Small intestine (tissue), 7 donors: ENCODE data around the gene HDDC3. TPM values are rescaled to one million over a fixed set of nuclear protein-coding genes. Genes with fewer than 3 reads are reported as not detected.
"Not testable (repeated sequence)": the region's sequence is repeated elsewhere in the genome, so short reads cannot be mapped to it uniquely, and the experiment has no call there.

Experiments used
- DNase-seq, 2 donors: peaks; one replicate each; pipeline versions ENCODE4 v3.0.0 to v3.0.0-alpha.2; 2013
- FAIRE-seq: peaks from 2 replicates; lab custom pipeline; 2012; peaks lifted over from hg19 to GRCh38; lab: Jason Lieb, UNC
- H3K27ac ChIP-seq, 3 donors: one replicate each; pipeline ENCODE4 v1.5.1; 2013; ENCODE audit warnings: low read length in 2 of 3, mild to moderate bottlenecking in 2 of 3, control low read depth in 1 of 3, inconsistent platforms in 1 of 3, low read depth in 1 of 3, moderate library complexity in 1 of 3
- H3K27me3 ChIP-seq, 3 donors: one replicate each; pipeline ENCODE4 v1.6.1; 2013; ENCODE audit warnings: low read length in 3 of 3, inconsistent platforms in 1 of 3; ENCODE audit not compliant: control insufficient read depth in 3 of 3, insufficient read depth in 3 of 3
- H3K36me3 ChIP-seq, 3 donors: one replicate each; pipeline ENCODE4 v1.6.1; 2013; ENCODE audit warnings: low read length in 3 of 3, inconsistent platforms in 1 of 3, low read depth in 1 of 3, mild to moderate bottlenecking in 1 of 3, moderate library complexity in 1 of 3; ENCODE audit not compliant: control insufficient read depth in 3 of 3, insufficient read depth in 2 of 3
- H3K4me1 ChIP-seq, 3 donors: one replicate each; pipeline ENCODE4 v1.6.1; 2013; ENCODE audit warnings: low read length in 2 of 3, inconsistent platforms in 1 of 3, low read depth in 1 of 3, mild to moderate bottlenecking in 1 of 3, moderate library complexity in 1 of 3; ENCODE audit not compliant: control insufficient read depth in 3 of 3, insufficient read depth in 2 of 3
- H3K4me3 ChIP-seq, 3 donors: one replicate each; pipeline ENCODE4 v1.5.1; 2013; ENCODE audit warnings: low read length in 3 of 3, control low read depth in 1 of 3, inconsistent platforms in 1 of 3, low read depth in 1 of 3, mild to moderate bottlenecking in 1 of 3, moderate library complexity in 1 of 3
- H3K9me3 ChIP-seq, 2 donors: one replicate each; pipeline ENCODE4 v1.6.1; 2013; ENCODE audit warnings: low read depth in 1 of 2, low read length in 1 of 2; ENCODE audit not compliant: control insufficient read depth in 2 of 2, insufficient read depth in 1 of 2
- WGBS, 3 donors: extraction: QIAGEN DNeasy Blood & Tissue Kit; methylation state at CpG; one replicate each; pipeline ENCODE4 v1.1.7; 2013; 5-methylcytosine and 5-hydroxymethylcytosine counted together
- polyA plus RNA-seq, 4 donors: library from polyadenylated mRNA; stranded (reverse) in 3 of 4; unstranded in 1 of 4; fragments of 200-250 nt in 3 of 4; fragments of 120-200 nt in 1 of 4; gene quantifications; one replicate each; pipeline versions ENCODE4 v1.2.1 to v1.2.3, GENCODE V29; 2013
- donor health status: healthy with polysubstance abuse.
- donor health status: control.
- donor health status: control.
- donor health status: Bipolar disorder and iron deficiency.
- donor health status: healthy.

HDDC3 gene
- polyA plus RNA-seq, 4 donors, result 21.1 to 33.0 (median 27.2) TPM

DNA sequence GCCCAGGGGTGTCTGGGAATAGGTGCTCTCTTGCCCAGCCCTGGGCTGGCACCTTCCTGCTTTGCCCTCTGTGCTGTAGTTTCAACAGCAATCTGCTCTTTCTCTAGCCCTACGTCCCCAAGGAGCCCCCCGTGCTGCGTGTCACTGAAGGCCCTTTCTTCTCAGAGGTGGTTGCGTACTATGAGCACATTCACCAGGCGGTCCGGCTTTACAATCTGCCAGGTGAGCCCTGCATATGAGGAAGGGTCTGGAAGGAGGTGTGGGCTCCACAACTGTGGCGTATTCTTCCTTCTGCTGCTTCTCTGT, 19.6 kb downstream of the HDDC3 start:
- Histone ChIP-seq H3K4me1 (no peaks in the 10 kb centered on the region), H3K27ac (no peak overlapping the region), H3K27me3 (no peaks in the 10 kb centered on the region), H3K36me3 (peaks cover 9 to 90% (median 28%) of the 10 kb centered on the region in 3 donors), H3K4me3 (no peak overlapping the region), H3K9me3 (no peaks in the 10 kb centered on the region)
- no peak for FAIRE-seq
- 97% methylated on average over 7 of the region's 7 CpGs for WGBS, 3 donors
- DNase-seq, result no peak

DNA sequence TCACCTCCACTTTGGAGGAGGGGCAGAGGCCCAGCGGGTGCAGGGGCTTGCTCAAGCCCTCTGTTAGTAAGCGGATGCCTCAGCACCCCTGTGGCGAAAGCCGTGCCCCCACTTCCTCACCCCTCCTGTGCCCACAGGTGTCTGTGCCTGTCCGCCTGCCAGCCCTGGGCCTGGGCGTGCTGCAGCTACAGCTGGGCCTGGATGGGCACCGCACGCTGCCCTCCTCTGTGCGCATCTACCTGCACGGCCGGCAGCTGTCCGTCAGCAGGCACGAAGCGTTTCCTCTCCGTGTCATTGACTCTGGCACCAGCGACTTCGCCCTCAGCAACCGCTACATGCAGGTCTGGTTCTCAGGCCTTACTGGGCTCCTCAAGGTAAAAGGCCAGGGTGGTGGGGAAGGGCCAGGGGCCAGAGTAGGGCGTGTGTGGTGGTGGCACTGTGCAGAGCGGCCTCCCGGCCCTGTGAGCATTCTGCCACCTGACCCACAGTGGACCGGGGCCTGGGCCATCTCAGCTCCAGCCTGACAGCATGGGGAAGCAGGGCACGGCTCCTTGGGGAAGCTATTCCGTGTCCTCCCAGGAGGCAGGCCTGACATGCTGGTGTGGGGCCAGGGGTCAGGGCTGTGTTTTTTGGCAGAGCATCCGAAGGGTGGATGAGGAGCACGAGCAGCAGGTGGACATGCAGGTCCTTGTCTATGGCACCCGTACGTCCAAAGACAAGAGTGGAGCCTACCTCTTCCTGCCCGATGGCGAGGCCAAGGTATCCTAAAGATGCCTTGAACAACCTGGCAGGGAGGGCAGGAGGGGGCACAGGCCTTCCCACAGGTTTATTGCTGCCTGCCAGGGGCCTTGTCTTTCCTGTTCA, 20.2 kb downstream of the HDDC3 start:
- H3K4me1 ChIP-seq, result no peaks in the 10 kb centered on the region

DNA sequence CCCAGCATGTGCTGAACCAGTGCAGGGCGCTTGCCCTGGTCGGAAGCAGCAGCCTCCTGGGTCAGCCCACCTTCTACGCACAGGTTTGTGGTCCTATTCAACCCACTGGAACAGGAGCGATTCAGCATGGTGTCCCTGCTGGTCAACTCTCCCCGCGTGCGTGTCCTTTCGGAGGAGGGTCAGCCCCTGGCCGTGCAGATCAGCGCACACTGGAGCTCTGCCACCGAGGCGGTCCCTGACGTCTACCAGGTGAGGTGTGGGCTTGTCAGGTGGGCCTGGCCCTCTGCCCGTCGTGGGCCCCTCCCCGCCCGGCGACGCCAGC, 21.1 kb downstream of the HDDC3 start:
- no peak overlapping the region for H3K27ac ChIP-seq
- no peaks in the 10 kb centered on the region for H3K4me1 ChIP-seq
- no peak overlapping the region for H3K4me3 ChIP-seq
- 90 to 96% (median 91%) methylated on average over 19 of the region's 19 CpGs for WGBS, 3 donors
- H3K27me3 ChIP-seq, result no peaks in the 10 kb centered on the region
- peaks cover 9 to 90% (median 33%) of the 10 kb centered on the region in 3 donors for H3K36me3 ChIP-seq
- DNase-seq, result no peak
- H3K9me3 ChIP-seq, result no peaks in the 10 kb centered on the region
- FAIRE-seq, result no peak

More for the DNA sequence above, 20.2 kb downstream of the HDDC3 start:
- Histone ChIP-seq H3K27ac (no peak overlapping the region), H3K9me3 (no peaks in the 10 kb centered on the region), H3K27me3 (no peaks in the 10 kb centered on the region), H3K36me3 (peaks cover 9 to 90% (median 27%) of the 10 kb centered on the region in 3 donors), H3K4me3 (no peak overlapping the region)
- 94 to 95% (median 95%) methylated on average over 30 of the region's 30 CpGs for WGBS, 3 donors
- no peak for FAIRE-seq
- DNase-seq, result no peak

DNA sequence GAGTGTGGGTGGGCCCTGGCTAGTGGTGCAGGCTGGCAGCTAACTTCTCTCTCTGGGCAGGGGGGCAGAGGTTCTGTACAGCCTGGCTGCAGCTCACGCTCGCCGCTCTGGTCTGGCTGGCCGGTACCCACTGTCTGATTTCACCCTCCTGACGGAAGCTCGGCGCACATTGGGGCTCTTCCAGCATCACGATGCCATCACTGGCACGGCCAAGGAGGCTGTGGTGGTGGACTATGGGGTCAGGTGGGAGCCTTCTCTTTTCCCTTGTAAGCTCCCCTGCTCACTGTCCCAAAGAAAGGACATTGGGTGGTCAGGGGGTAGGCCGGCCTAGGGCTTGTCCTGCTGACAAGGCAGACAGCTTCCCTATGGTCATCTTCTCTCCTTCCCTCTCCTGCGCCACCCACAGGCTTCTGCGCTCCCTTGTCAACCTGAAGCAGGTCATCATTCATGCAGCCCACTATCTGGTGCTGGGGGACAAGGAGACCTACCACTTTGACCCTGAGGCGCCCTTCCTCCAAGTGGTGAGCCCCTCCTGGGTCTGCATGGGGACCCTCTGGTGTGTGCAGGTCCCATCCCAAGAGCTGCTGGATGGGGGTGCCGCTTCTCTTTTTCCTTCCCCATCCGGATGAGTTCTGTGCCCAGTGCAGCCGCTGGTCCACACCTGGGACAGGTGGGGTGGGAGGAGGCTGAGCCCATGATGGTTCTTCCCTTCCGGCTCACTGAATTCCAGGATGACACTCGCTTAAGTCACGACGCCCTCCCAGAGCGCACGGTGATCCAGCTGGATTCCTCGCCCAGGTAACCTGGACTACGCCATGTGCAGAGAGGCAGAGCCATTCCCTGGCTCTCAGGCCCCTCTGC, 21.7 kb downstream of the HDDC3 start:
- Histone ChIP-seq H3K36me3 (peaks cover 13 to 90% (median 39%) of the 10 kb centered on the region in 3 donors), H3K27me3 (no peaks in the 10 kb centered on the region), H3K4me3 (no peak overlapping the region), H3K4me1 (no peaks in the 10 kb centered on the region), H3K9me3 (no peaks in the 10 kb centered on the region), H3K27ac (no peak overlapping the region)
- WGBS, 3 donors, result 95 to 97% (median 97%) methylated on average over 24 of the region's 24 CpGs
- FAIRE-seq (no peak), DNase-seq (no peak)

DNA sequence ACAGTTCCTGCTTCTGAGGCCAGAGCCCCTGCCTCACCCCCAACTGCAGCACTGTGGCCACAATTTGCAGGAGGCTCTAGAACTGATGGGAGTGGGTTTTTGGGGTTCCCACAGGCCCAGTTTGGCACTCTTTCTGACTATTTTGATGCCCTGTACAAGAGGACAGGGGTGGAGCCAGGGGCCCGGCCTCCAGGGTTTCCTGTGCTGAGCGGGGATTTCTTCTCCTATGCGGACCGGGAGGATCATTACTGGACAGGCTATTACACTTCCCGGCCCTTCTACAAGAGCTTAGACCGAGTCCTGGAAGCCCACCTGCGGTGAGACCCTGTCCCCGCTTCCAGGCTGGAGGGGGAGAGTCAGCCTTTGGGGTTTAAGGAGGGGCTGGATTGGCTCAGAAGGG, 22.4 kb downstream of the HDDC3 start:
- Histone ChIP-seq H3K4me3 (no peak overlapping the region), H3K4me1 (no peaks in the 10 kb centered on the region), H3K27ac (no peak overlapping the region), H3K27me3 (no peaks in the 10 kb centered on the region), H3K9me3 (no peaks in the 10 kb centered on the region), H3K36me3 (peaks cover 13 to 90% (median 41%) of the 10 kb centered on the region in 3 donors)
- FAIRE-seq (no peak), DNase-seq (no peak)
- 93 to 96% (median 95%) methylated on average over 8 of the region's 8 CpGs for WGBS, 3 donors

DNA sequence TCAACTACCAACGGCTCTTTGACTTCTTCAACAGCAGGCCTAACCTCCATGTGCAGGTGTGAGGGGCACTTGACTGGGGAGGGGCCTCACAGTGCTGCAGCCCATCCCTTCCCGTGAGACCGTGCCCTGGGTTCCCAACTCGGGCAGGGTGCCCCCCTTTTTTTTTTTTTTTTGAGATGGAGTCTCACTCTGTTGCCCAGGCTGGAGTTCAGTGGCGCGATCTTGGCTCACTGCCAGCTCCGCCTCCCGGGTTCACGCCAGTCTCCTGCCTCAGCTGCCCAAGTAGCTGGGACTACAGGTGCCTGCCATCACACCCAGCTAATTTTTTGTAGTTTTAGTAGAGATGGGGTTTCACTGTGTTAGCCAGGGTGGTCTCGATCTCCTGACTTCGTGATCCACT, 22.9 kb downstream of the HDDC3 start:
- not testable (repeated sequence) for H3K27ac ChIP-seq, FAIRE-seq, DNase-seq, H3K4me3 ChIP-seq, H3K9me3 ChIP-seq, H3K27me3 ChIP-seq, H3K4me1 ChIP-seq
- peaks cover 13 to 89% (median 38%) of the 10 kb centered on the region in 3 donors for H3K36me3 ChIP-seq
- 88 to 91% (median 89%) methylated on average over 11 of the region's 11 CpGs for WGBS, 3 donors

DNA sequence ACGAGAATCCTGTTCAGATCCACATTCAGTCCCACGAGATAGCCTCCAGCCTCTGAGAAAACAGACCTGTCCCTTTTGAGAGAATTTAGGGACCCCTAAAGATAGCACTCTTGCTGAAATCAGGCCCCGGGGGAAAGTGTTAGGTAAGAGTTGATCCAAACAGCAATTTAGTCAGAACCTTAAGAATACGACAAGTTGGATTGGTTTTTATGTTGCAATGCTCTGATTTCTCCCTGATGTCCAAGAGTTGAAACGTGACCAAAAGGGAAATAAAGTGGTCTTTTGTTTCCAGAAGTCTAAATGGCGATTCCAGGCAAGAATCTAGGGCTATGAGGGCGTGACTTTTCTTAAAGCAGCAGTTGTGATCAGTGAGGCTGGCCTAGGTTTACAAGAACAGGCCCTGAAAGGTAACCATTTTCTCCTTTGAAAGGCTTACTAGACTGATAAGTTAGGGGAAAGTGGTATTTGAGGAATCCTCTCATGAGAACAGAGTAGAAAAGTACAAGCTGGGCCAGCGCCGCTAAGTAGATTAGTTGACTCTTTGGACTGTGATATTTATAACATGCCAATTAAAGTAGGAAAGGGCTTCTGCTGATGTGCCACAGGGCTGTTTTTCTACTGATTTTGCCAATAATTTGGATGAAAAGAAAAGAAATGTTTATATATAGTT, 24.4 kb downstream of the HDDC3 start:
- Histone ChIP-seq H3K27ac (no peak overlapping the region), H3K4me3 (no peak overlapping the region), H3K4me1 (peaks cover 0 to 7% (median 0%) of the 10 kb centered on the region in 3 donors), H3K27me3 (no peaks in the 10 kb centered on the region), H3K36me3 (peaks cover 10 to 78% (median 36%) of the 10 kb centered on the region in 3 donors), H3K9me3 (no peaks in the 10 kb centered on the region)
- FAIRE-seq (no peak), DNase-seq (no peak)
- WGBS, 3 donors, result 87 to 90% (median 89%) methylated on average over 9 of the region's 9 CpGs

DNA sequence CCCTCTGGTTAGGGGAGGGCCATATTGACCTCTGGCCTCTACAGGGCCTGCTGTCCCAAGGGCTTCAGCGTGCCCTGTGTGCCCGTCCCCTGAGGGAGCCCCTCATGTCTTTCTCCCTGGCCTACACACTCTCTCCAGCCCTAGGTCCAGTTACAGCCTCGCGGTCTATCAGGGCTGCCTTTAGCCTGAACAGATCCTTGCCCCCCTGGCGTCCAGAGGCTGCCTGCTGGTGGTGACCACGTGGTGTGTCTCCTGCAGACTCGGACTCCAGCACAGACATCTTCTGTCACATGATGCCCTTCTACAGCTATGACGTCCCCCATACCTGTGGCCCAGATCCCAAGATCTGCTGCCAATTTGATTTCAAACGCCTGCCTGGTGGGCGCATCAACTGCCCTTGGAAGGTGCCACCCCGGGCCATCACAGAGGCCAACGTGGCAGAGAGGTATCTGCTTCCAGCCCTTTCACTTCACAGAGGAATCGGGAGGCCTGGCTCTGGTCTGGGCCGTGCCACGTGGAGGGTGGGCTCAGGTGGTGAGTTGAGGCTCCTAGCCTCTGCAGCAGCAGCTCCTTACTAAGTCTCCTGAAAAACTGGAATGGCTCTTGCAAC, 25.2 kb downstream of the HDDC3 start:
- FAIRE-seq (no peak), DNase-seq (no peak)
- no peaks in the 10 kb centered on the region for H3K27me3 ChIP-seq
- no peak overlapping the region for H3K27ac ChIP-seq
- no peaks in the 10 kb centered on the region for H3K9me3 ChIP-seq
- no peak overlapping the region for H3K4me3 ChIP-seq
- WGBS, 3 donors, result 81 to 89% (median 87%) methylated on average over 15 of the region's 15 CpGs
- H3K36me3 ChIP-seq, result peaks cover 5 to 70% (median 28%) of the 10 kb centered on the region in 3 donors
- peaks cover 0 to 7% (median 0%) of the 10 kb centered on the region in 3 donors for H3K4me1 ChIP-seq
